Naive thymus-derived CD4-positive, alpha-beta T cell (primary cell): ENCODE measurements around the gene C18orf63. TPM values are rescaled to one million over a fixed set of nuclear protein-coding genes. Genes with fewer than 3 reads are reported as not detected.
"Not testable (repeated sequence)": the region's sequence is repeated elsewhere in the genome, so short reads cannot be mapped to it uniquely, and the experiment has no call there.

ENCODE experiments used
- ATAC-seq: fragments of 150-1000 bp; cut with Tn5 transposase; 2 replicates; pipeline ENCODE4 v1.10.0; 2021; ENCODE audit warnings: mild to moderate bottlenecking, moderate library complexity
- CTCF ChIA-PET: fragments of 350-600 bp; sonication (Branson Sonifier 250); formaldehyde crosslinking; loops from one replicate; lab custom pipeline; 2021; ENCODE audit warnings: antibody characterized with exemption; lab: Charles Lee
- POLR2A ChIA-PET: fragments of 350-600 bp; sonication (Branson Sonifier 250); formaldehyde crosslinking; loops from one replicate; lab custom pipeline; 2021; ENCODE audit warnings: antibody characterized with exemption, inconsistent platforms; lab: Charles Lee
- DNase-seq, 9 donors: peaks; one replicate each; pipeline versions ENCODE4 v3.0.0 to v3.0.0-alpha.2; 2020 to 2022; ENCODE audit warnings: mixed read lengths in 1 of 9
- H3K27ac ChIP-seq: one replicate; pipeline ENCODE4 v1.7.0; 2013; ENCODE audit warnings: mild to moderate bottlenecking, low read depth, low read length, moderate library complexity
- H3K27me3 ChIP-seq, 2 donors: one replicate each; pipeline ENCODE4 v1.7.0; 2013; ENCODE audit warnings: low read length in 2 of 2, mild to moderate bottlenecking in 2 of 2, moderate library complexity in 2 of 2; ENCODE audit not compliant: control insufficient read depth in 2 of 2, insufficient read depth in 2 of 2
- H3K36me3 ChIP-seq, 3 experiments: 1 replicate in 2 of 3; 2 replicates in 1 of 3; pipeline ENCODE4 v1.7.0; 2013; ENCODE audit warnings: low read length in 3 of 3, mild to moderate bottlenecking in 3 of 3, moderate library complexity in 1 of 3; ENCODE audit not compliant: insufficient read depth in 3 of 3, control insufficient read depth in 2 of 3
- H3K4me1 ChIP-seq, 2 donors: one replicate each; pipeline ENCODE4 v1.7.0; 2013; ENCODE audit warnings: low read length in 2 of 2, mild to moderate bottlenecking in 2 of 2, moderate library complexity in 1 of 2; ENCODE audit not compliant: control insufficient read depth in 2 of 2, insufficient read depth in 2 of 2
- H3K4me3 ChIP-seq: 2 replicates; pipeline ENCODE4 v1.7.0; 2013; ENCODE audit warnings: mild to moderate bottlenecking, low read length
- H3K9me3 ChIP-seq, 3 experiments: 1 replicate in 2 of 3; 2 replicates in 1 of 3; pipeline ENCODE4 v1.7.0; 2013; ENCODE audit warnings: low read length in 3 of 3; ENCODE audit not compliant: control insufficient read depth in 2 of 3
- H3K27ac Mint-ChIP-seq, 9 donors: one replicate each; pipeline ENCODE4 v1.8.0; 2020 to 2022; ENCODE audit warnings: mixed read lengths in 9 of 9, mild to moderate bottlenecking in 8 of 9, moderate library complexity in 5 of 9, inconsistent platforms in 2 of 9
- H3K27me3 Mint-ChIP-seq, 5 donors: one replicate each; pipeline ENCODE4 v1.8.0; 2021 to 2022; ENCODE audit warnings: mixed read lengths in 5 of 5, mild to moderate bottlenecking in 1 of 5
- H3K36me3 Mint-ChIP-seq, 5 donors: one replicate each; pipeline ENCODE4 v1.8.0; 2020 to 2022; ENCODE audit warnings: mixed read lengths in 5 of 5, mild to moderate bottlenecking in 3 of 5, inconsistent platforms in 1 of 5
- H3K4me1 Mint-ChIP-seq, 7 donors: one replicate each; pipeline ENCODE4 v1.8.0; 2020 to 2022; ENCODE audit warnings: mixed read lengths in 7 of 7, mild to moderate bottlenecking in 3 of 7, inconsistent platforms in 1 of 7
- H3K4me3 Mint-ChIP-seq, 10 donors: one replicate each; pipeline ENCODE4 v1.8.0; 2020 to 2022; ENCODE audit warnings: mild to moderate bottlenecking in 10 of 10, mixed read lengths in 10 of 10, moderate library complexity in 6 of 10, inconsistent platforms in 2 of 10
- H3K9me3 Mint-ChIP-seq, 11 donors: one replicate each; pipeline ENCODE4 v1.8.0; 2020 to 2022; ENCODE audit warnings: mixed read lengths in 11 of 11, mild to moderate bottlenecking in 4 of 11, inconsistent platforms in 1 of 11, moderate library complexity in 1 of 11
- intact Hi-C, 2 donors: fragments of 100-400 bp; cut with micrococcal nuclease; formaldehyde crosslinking; loops; one replicate each; pipeline ENCODE4 v1.15.1; 2023
- polyA plus RNA-seq, 2 donors: library from polyadenylated mRNA; unstranded; fragments of 300-500 nt; fragmentation: Illumina TruSeq; gene quantifications; one replicate each; pipeline ENCODE4 v1.2.3, GENCODE V29; 2021
- total RNA-seq, 6 experiments: library from RNA in 5 of 6; stranded (reverse) in 5 of 6; gene quantifications; 1 replicate in 5 of 6; 2 replicates in 1 of 6; pipeline ENCODE4 v1.2.3 and lab custom pipeline; 2021 to 2026

The C18orf63 gene
- total and polyA plus RNA-seq, 7 experiments from 2014 or later, result not detected

DNA sequence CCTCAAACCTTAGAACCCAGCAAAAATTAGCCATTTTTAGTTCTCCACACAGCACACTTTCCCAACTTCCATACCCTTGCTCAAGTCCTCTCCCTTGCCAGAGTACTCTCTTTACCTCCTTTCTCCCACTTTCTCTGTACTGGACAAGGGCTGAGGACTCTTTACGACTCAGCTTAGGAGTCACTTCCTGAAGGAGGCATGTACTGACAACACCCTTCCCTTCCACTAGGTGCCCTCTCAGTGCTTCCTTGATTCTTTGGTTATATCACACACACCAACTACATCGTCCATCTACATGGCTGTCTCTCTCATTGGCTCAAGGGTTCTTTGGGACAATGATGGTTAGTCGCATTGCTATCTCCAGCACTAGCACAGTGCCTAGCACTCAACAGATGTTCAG, 5.2 kb upstream of the C18orf63 start:
- no peak overlapping the region for H3K27ac Mint-ChIP-seq
- Histone ChIP-seq H3K4me1 (no peaks in the 10 kb centered on the region), H3K27ac (no peak overlapping the region), H3K36me3 (no peaks in the 10 kb centered on the region), H3K27me3 (no peaks in the 10 kb centered on the region), H3K4me3 (no peak overlapping the region), H3K9me3 (no peaks in the 10 kb centered on the region)
- H3K9me3 Mint-ChIP-seq, result no peaks in the 10 kb centered on the region
- ATAC-seq, result peak; percentile 46
- intact Hi-C loops, result loop anchor here in 1 of 2 donors (1.0 kb wide), 2 partner anchors 183 to 242 kb away; no protein-coding TSS in a partner anchor
- ChIA-PET CTCF (interaction anchor here (0.7 to 1.2 kb wide), 3 partner anchors 32 to 242 kb away, joined by 3 to 4 read pairs (median 3); no protein-coding TSS in a partner anchor), POLR2A (no interaction called here)
- H3K36me3 Mint-ChIP-seq, result no peaks in the 10 kb centered on the region
- H3K27me3 Mint-ChIP-seq, result peaks cover 22 to 51% (median 35%) of the 10 kb centered on the region in 5 donors
- DNase-seq, result peak in 3 of 9 donors; percentile 10 to 15 (median 11)
- no peak overlapping the region for H3K4me3 Mint-ChIP-seq
- peaks cover 0 to 8% (median 0%) of the 10 kb centered on the region in 7 donors for H3K4me1 Mint-ChIP-seq

DNA sequence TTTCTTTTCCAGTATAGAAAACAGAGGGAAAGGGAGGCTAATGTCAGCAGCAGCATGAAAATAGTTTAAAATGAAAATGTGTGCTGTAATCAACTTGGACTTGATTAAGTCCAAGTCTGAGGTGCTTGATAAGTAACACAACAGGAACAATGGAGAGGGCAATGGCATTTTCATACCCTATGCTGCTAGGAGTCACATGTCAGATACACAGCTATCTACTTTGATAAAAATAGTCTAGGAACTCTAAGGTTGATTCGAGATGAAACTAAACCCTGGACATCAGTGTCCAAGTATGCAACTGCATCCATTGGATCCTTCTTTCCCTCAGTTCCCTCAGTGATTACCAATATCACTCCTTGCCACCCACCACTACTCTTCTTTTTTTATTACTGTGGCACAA, 4.6 kb upstream of the C18orf63 start:
- Mint-ChIP-seq H3K4me3 (no peak overlapping the region), H3K4me1 (peaks cover 0 to 8% (median 0%) of the 10 kb centered on the region in 7 donors), H3K27me3 (peaks cover 22 to 45% (median 31%) of the 10 kb centered on the region in 5 donors), H3K9me3 (no peaks in the 10 kb centered on the region), H3K36me3 (no peaks in the 10 kb centered on the region), H3K27ac (no peak overlapping the region)
- CTCF ChIA-PET, result interaction anchor here (0.7 to 1.2 kb wide), 3 partner anchors 40 to 241 kb away, joined by 3 to 4 read pairs (median 3); no protein-coding TSS in a partner anchor
- no peaks in the 10 kb centered on the region for H3K27me3 ChIP-seq
- intact Hi-C loops, result loop anchor here in 1 of 2 donors (1.0 kb wide), 2 partner anchors 182 to 241 kb away; no protein-coding TSS in a partner anchor
- no peak overlapping the region for H3K4me3 ChIP-seq
- ATAC-seq (no peak), DNase-seq (no peak)
- no peak overlapping the region for H3K27ac ChIP-seq
- H3K9me3 ChIP-seq, result no peaks in the 10 kb centered on the region
- H3K4me1 ChIP-seq, result no peaks in the 10 kb centered on the region
- no peaks in the 10 kb centered on the region for H3K36me3 ChIP-seq
- POLR2A ChIA-PET, result no interaction called here

DNA sequence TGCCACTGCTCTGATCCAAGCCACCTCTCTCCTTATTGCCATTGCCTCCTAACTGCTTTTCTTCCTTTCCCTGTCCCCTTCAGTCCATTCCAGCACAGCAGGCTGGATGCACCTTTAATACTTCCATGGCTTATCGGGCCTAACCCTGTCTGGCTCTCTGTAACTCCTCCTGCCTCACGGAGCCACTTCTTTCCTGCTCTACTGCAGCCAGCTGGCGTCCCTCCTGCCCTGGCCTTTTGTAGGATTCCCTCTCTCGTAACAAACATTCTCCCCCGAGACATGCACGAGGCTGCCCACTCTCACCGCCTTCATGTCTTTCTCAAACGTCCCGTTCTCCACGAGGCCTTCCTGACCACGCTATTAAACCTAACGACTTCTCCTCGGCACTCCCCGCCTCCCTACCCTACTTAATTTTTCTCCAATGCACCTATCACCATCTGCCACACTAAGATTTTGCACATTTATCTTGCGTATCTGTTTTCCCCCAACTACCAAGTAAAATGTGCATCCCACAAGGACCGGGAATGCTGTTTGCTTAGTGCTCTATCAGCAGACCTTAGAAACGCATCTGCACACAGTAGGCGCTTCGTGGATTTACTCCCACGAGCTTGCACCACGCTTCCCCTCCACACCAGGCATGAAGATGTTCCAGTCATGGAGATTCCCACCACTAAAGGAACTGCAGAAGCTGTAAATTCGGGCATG, 728 bp upstream of the C18orf63 start:
- H3K9me3 ChIP-seq, result no peaks in the 10 kb centered on the region
- Mint-ChIP-seq H3K36me3 (no peaks in the 10 kb centered on the region), H3K4me1 (peaks cover 0 to 8% (median 0%) of the 10 kb centered on the region in 7 donors), H3K4me3 (no peak overlapping the region), H3K9me3 (no peaks in the 10 kb centered on the region), H3K27ac (no peak overlapping the region), H3K27me3 (peaks cover 7 to 18% (median 8%) of the 10 kb centered on the region in 5 donors)
- CTCF ChIA-PET, result no interaction called here
- H3K27ac ChIP-seq, result no peak overlapping the region
- no peaks in the 10 kb centered on the region for H3K36me3 ChIP-seq
- no peak overlapping the region for H3K4me3 ChIP-seq
- H3K4me1 ChIP-seq, result no peaks in the 10 kb centered on the region
- intact Hi-C loops, result no loop called here
- POLR2A ChIA-PET, result no interaction called here
- H3K27me3 ChIP-seq, result no peaks in the 10 kb centered on the region
- ATAC-seq (no peak), DNase-seq (no peak)

DNA sequence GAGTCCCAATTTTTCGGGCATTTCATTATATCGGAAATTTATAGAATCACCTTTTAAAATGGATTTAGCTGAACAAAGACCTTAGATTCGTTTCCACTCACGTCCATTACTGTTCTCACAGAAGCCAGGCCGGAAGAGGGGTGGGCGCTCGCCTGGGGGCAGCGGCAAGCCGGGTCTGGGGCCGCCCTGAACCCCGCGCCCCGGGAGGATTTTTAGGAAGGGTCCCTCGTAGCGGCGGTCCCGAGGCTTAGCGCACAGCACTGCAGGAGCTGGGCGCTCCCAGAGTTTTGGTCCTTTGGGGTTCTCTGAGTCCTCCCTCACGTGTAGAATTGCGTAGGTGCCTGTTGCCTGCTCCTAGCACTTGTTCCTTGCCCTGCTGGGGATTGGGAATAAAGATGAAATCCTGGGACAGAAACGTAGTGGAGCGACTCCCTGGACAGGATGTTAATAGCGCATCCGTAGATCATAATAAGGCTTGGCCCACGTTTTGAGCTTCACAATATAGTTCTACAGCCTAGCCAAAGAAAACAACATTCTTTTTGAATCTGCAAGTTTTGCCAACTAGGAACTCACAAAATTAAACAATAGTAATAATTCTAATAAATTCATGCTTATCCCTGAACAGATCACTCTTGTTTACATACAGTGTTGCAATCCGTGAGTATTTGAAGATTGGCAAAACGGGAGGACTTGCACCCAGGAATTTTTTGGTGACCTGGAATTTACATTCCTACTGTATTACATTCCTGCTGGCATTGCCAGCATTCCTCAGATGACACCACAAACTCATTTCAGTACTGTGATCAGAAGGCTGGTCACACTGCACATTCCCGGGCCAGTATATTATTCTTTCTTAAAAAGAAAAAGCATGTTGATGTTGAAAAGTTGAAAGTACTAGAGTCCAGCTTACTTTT, 875 bp downstream of the C18orf63 start:
- H3K27me3 Mint-ChIP-seq, result peaks cover 0 to 10% (median 4%) of the 10 kb centered on the region in 5 donors

DNA sequence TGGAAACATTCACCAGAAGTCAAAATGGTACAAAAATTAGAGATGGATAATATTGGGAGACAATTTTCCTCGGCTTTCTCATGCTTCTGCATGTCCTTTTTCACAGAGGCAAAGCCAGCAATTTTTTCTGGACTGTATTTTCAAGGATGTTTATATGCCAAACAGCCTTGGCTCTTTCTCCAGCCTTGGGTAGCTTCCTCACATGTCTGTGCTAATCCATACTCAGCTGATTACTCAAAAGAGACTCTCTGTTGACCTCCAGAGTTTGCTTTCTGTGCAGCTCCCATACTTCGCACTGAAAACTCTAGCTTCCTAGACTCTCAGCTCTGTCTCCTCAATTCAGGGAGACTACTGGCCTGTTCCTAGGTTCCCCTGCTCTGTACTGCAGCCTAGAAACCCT, 10.6 kb downstream of the C18orf63 start:
- H3K27ac Mint-ChIP-seq, result no peak overlapping the region
- Histone ChIP-seq H3K36me3 (no peaks in the 10 kb centered on the region), H3K9me3 (no peaks in the 10 kb centered on the region), H3K27ac (no peak overlapping the region), H3K4me3 (no peak overlapping the region), H3K4me1 (no peaks in the 10 kb centered on the region), H3K27me3 (no peaks in the 10 kb centered on the region)
- H3K4me3 Mint-ChIP-seq, result no peak overlapping the region
- no peaks in the 10 kb centered on the region for H3K4me1 Mint-ChIP-seq
- peaks cover 0 to 22% (median 3%) of the 10 kb centered on the region in 5 donors for H3K27me3 Mint-ChIP-seq
- intact Hi-C loops, result no loop called here
- POLR2A ChIA-PET, result no interaction called here
- H3K36me3 Mint-ChIP-seq, result no peaks in the 10 kb centered on the region
- CTCF ChIA-PET, result interaction anchor here (1.0 kb wide), 1 partner anchor 27 kb away, joined by 3 read pairs; no protein-coding TSS in a partner anchor
- H3K9me3 Mint-ChIP-seq, result no peaks in the 10 kb centered on the region
- ATAC-seq (no peak), DNase-seq (no peak)

More for the DNA sequence above, 875 bp downstream of the C18orf63 start:
- Histone ChIP-seq H3K9me3 (no peaks in the 10 kb centered on the region), H3K27ac (no peak overlapping the region), H3K36me3 (no peaks in the 10 kb centered on the region), H3K27me3 (no peaks in the 10 kb centered on the region), H3K4me3 (no peak overlapping the region), H3K4me1 (no peaks in the 10 kb centered on the region)
- ATAC-seq, result no peak
- H3K4me1 Mint-ChIP-seq, result no peaks in the 10 kb centered on the region
- ChIA-PET POLR2A (no interaction called here), CTCF (no interaction called here)
- no peaks in the 10 kb centered on the region for H3K9me3 Mint-ChIP-seq
- intact Hi-C loops, result no loop called here
- no peak for DNase-seq
- H3K4me3 Mint-ChIP-seq, result no peak overlapping the region
- H3K36me3 Mint-ChIP-seq, result no peaks in the 10 kb centered on the region
- H3K27ac Mint-ChIP-seq, result no peak overlapping the region

DNA sequence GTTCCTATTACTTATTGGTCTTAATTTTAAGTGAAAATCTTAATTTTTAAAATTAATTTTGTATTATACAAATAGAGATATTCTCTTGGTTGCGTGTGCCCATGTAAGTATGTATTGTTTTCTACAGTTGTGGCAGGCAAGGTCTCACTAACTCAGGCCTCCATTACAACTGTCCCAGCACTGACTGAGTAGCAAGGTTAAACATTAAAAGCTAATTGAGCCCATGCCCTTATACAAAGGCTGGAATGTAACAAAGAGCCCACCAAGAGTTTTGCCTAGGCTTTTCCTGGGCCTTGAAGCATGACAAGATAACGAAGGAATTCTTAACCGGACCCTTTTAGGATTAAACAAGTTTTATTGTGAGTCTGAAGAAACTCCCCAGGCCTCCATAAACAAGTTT, 11.2 kb downstream of the C18orf63 start:
- H3K36me3 Mint-ChIP-seq, H3K9me3 Mint-ChIP-seq, H3K36me3 ChIP-seq, H3K9me3 ChIP-seq, DNase-seq, intact Hi-C loops, H3K4me3 Mint-ChIP-seq, H3K4me1 ChIP-seq, H3K4me1 Mint-ChIP-seq, H3K27ac Mint-ChIP-seq, H3K27me3 ChIP-seq, ATAC-seq, H3K27ac ChIP-seq, POLR2A ChIA-PET, H3K4me3 ChIP-seq: not testable (repeated sequence)
- CTCF ChIA-PET, result interaction anchor here (1.0 kb wide), 1 partner anchor 26 kb away, joined by 3 read pairs; no protein-coding TSS in a partner anchor
- H3K27me3 Mint-ChIP-seq, result peaks cover 0 to 22% (median 6%) of the 10 kb centered on the region in 5 donors
